Measurements from ENCODE around the gene SPRR2B.
"Not testable (repeated sequence)": the region's sequence is repeated elsewhere in the genome, so short reads cannot be mapped to it uniquely, and the experiment has no call there.

GRCh38 chr1:153115264-153115663 is 43.9 kb upstream of the SPRR2B start:
- TF ChIP-seq ZNF512 (tag; IDR thresholded peaks at IDR 0.05); TBP (optimal IDR thresholded peaks at IDR 0.05; ENCODE audit: low read depth, low read length); RAD21 (CRISPR knock-in tag; conservative IDR thresholded peaks at IDR 0.05 in 1 of 2, IDR thresholded peaks at IDR 0.05 in 1 of 2); TAF1 (IDR thresholded peaks at IDR 0.05; ENCODE audit: control insufficient read depth, extremely low read depth, insufficient read depth, low read length, severe bottlenecking): not testable (repeated sequence)
